ENCODE results near the gene MYCBPAP.
A peak's percentile ranks its signal among the peaks of the same experiment; 100 is the strongest.

DNA sequence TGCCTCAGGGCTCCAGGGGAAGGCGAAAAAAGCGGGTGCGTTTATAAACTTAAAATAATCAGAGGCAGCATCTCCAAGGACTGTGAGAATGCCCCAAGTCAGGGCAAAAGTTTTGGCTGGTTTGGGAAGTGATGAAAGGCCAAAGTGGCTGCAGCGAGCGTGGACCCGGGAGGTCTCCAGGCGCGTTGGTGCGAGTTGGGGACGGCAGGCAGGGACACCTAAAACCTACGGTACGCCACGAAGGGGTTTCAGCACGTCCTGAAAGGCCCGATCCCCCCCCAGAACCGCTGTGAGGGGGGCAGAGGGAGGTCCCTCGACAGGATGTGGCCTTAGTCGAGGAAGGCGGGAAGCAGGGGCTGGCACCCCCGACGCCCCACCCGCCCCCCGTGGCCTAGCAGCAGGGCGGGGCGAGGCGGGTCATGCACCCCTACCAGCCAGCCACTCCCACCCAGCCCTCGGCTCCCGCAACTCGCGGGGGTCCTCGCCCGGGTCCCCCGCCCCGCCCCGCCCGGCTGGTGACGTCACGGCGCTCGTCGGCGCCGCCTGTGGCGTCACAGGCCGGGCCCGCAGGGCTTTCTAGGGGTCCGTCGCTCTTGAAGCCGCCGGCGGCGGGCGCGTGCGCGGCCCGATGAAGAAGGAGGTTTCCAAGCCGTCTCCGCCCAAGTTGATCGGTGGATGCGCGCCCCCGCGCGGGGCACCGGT lies at the start of gene MYCBPAP:
- TF ChIP-seq, protein P1, sequence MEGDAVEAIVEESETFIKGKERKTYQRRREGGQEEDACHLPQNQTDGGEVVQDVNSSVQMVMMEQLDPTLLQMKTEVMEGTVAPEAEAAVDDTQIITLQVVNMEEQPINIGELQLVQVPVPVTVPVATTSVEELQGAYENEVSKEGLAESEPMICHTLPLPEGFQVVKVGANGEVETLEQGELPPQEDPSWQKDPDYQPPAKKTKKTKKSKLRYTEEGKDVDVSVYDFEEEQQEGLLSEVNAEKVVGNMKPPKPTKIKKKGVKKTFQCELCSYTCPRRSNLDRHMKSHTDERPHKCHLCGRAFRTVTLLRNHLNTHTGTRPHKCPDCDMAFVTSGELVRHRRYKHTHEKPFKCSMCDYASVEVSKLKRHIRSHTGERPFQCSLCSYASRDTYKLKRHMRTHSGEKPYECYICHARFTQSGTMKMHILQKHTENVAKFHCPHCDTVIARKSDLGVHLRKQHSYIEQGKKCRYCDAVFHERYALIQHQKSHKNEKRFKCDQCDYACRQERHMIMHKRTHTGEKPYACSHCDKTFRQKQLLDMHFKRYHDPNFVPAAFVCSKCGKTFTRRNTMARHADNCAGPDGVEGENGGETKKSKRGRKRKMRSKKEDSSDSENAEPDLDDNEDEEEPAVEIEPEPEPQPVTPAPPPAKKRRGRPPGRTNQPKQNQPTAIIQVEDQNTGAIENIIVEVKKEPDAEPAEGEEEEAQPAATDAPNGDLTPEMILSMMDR (IDR thresholded peaks at IDR 0.05), result peak in 1 of 6 experiments; percentile 15
- TF ChIP-seq POLR2A (IDR thresholded peaks at IDR 0.05), result peak in 1 of 4 donors; percentile 39
